ENCODE data around the gene BCAT1.
"Not testable (repeated sequence)": the region's sequence is repeated elsewhere in the genome, so short reads cannot be mapped to it uniquely, and the experiment has no call there.

BCAT1 gene

GRCh38 chr12:24852420-24852819, 96.5 kb downstream of the BCAT1 start:
- DNase-seq (ENCODE audit: low spot score), result no peak
- TF ChIP-seq, protein P1, sequence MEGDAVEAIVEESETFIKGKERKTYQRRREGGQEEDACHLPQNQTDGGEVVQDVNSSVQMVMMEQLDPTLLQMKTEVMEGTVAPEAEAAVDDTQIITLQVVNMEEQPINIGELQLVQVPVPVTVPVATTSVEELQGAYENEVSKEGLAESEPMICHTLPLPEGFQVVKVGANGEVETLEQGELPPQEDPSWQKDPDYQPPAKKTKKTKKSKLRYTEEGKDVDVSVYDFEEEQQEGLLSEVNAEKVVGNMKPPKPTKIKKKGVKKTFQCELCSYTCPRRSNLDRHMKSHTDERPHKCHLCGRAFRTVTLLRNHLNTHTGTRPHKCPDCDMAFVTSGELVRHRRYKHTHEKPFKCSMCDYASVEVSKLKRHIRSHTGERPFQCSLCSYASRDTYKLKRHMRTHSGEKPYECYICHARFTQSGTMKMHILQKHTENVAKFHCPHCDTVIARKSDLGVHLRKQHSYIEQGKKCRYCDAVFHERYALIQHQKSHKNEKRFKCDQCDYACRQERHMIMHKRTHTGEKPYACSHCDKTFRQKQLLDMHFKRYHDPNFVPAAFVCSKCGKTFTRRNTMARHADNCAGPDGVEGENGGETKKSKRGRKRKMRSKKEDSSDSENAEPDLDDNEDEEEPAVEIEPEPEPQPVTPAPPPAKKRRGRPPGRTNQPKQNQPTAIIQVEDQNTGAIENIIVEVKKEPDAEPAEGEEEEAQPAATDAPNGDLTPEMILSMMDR (IDR thresholded peaks at IDR 0.05; ENCODE audit: extremely low read depth, missing control alignments), result peak; percentile 11

- DNase-seq (ENCODE audit: low spot score), result not testable (repeated sequence)
Observed at GRCh38 chr12:24851883-24852282, 97.0 kb downstream of the BCAT1 start.

DNA sequence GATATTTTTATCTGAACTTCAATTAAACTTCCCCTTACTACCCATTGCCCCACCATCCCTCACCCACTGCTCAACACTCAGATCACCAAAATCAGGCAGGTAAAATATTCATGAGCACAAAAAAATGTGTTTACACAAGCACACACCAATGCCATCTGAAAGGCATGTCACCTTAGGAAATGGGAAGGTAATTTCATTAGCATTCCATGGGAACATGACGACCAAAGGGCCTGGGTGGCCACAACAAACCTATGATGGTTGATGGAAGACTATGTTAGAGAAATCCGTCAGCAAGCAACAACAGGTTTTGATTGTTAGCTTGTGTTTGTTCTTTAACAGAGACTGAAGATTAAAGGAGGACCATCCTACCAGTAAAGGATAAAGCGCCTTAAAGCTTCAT, 97.6 kb downstream of the BCAT1 start:
- DNase-seq (ENCODE audit: low spot score), result no peak
- TF ChIP-seq, protein P1 (IDR thresholded peaks at IDR 0.05; ENCODE audit: extremely low read depth, missing control alignments), result no peak

DNA sequence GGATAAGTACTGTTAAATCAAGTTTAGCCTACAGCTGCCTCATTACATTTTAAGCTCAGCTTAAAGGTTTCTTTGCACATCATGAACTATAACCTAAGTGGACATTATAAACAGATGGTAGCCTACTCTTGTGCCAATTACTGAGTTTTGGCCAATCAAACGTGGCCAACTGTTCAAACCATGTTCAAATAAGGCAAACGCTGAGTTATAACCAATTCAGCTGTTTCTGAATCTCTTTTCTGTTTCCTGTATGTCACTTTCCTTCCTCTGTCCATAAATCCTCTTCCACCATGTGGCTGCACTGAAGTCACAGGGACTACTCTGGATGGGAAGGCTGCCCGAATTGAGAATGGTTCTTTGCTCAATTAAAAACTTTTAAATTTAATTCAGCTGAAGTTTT, 98.4 kb downstream of the BCAT1 start:
- no peak for DNase-seq (ENCODE audit: low spot score)
- TF ChIP-seq, protein P1 (IDR thresholded peaks at IDR 0.05; ENCODE audit: extremely low read depth, missing control alignments), result no peak

DNA sequence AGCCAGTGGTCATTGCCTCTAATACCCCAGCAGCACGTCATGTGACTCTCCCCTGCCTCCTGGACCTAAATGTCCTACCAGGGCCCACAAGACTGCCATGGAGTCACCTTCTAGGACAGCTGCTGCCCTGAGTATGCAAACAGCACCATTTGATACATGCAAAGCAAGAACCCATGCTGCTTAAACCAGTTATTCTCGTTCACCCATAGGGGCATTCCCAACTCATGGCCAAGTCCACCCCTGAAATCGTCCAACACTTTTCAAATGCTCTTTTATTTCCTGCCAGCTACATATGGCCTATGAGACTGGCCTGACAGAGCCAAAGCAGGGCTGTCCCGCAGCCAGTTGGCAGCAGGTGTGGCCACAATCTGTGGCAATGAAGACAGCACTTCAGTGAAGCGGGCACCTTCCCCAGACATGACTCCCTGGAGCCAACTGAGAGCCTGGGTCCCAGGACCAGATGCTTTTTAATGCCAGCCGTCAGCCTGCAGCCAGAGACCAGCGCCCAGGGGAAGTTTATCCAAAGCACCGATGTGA, 99.9 kb downstream of the BCAT1 start:
- TF ChIP-seq, protein P1 (IDR thresholded peaks at IDR 0.05; ENCODE audit: extremely low read depth, missing control alignments), result no peak
- DNase-seq (ENCODE audit: low spot score), result no peak

DNA sequence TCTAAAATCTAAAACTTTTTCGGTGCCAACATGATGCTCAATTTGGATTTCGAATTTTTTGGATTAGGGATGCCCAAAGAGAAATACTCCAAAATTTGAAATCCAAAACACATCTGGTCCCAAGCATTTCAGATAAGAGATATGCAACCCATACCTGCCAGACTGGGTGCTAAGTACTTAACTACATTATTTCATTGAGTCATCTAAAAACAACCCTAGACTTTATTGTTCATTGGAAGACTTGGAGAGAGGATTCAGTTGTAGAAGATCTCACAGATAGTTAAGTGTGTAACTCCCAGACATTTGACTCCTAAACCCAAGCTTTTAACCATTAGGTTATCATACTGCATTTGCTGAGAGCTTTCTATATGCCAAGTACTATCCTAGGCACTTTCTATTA, 102.2 kb downstream of the BCAT1 start:
- DNase-seq (ENCODE audit: low spot score), result no peak
- TF ChIP-seq, protein P1 (IDR thresholded peaks at IDR 0.05; ENCODE audit: extremely low read depth, missing control alignments), result no peak

DNA sequence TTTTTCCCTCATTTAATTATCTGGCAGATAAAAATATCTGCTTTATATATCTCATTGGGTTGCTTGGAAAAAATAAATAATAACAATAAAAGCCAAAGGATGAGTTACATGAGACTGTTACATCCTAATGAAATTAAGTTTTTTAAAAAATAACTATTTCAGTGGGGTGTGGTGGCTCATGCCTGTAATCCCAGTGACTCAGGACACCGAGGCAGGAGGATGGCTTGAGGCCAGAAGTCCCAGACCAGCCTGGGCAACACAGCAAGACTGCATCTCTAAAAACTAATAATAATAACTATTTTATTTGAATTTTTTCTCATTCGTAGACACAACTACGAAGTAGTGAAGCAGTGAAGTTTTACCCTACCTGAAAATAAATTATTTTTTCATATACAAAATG, 103.3 kb downstream of the BCAT1 start:
- TF ChIP-seq, protein P1 (IDR thresholded peaks at IDR 0.05; ENCODE audit: extremely low read depth, missing control alignments), result no peak
- DNase-seq (ENCODE audit: low spot score), result no peak

- TF ChIP-seq, protein P1 (IDR thresholded peaks at IDR 0.05; ENCODE audit: extremely low read depth, missing control alignments), result no peak
- no peak for DNase-seq (ENCODE audit: low spot score)
Observed at GRCh38 chr12:24840046-24840800, 108.7 kb downstream of the BCAT1 start.
